ENCODE measurements around the gene MIPEP. TPM values are rescaled to one million over a fixed set of nuclear protein-coding genes. Genes with fewer than 3 reads are reported as not detected.
A peak's percentile ranks its signal among the peaks of the same experiment; 100 is the strongest.

MIPEP gene
- total RNA-seq, 1 donor from 2014 or later, result 19.6 TPM

DNA sequence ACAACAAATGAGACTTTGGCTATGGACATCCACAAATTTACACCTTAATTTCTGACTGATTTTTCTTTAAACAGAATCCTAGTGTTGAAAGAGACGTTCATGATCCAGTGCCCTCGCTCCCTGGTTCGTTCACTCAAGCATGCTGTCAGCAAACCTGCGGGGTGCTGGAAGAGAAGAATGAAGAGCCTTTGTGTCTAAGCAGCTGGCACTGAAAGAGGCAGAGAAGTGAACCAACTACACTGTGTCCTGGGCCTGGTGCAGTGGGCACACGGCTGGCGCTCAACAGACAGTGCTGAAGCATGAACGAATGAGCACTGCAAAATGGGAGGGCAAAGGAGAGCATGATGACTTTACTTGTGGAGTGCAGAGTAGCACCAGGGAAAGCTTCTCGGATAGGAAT lies 46.8 kb downstream of the MIPEP start:
- Mint-ChIP-seq H3K9me3 (no peaks in the 10 kb centered on the region), H3K27me3 (ENCODE audit: low read depth) (no peaks in the 10 kb centered on the region), H3K27ac (ENCODE audit: unreplicated experiment) (no peak overlapping the region), H3K4me1 (peaks cover 16% of the 10 kb centered on the region), H3K36me3 (ENCODE audit: low read depth) (peaks cover 4% of the 10 kb centered on the region), H3K4me3 (no peak overlapping the region)
- TF ChIP-seq, protein P1, sequence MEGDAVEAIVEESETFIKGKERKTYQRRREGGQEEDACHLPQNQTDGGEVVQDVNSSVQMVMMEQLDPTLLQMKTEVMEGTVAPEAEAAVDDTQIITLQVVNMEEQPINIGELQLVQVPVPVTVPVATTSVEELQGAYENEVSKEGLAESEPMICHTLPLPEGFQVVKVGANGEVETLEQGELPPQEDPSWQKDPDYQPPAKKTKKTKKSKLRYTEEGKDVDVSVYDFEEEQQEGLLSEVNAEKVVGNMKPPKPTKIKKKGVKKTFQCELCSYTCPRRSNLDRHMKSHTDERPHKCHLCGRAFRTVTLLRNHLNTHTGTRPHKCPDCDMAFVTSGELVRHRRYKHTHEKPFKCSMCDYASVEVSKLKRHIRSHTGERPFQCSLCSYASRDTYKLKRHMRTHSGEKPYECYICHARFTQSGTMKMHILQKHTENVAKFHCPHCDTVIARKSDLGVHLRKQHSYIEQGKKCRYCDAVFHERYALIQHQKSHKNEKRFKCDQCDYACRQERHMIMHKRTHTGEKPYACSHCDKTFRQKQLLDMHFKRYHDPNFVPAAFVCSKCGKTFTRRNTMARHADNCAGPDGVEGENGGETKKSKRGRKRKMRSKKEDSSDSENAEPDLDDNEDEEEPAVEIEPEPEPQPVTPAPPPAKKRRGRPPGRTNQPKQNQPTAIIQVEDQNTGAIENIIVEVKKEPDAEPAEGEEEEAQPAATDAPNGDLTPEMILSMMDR (conservative IDR thresholded peaks at IDR 0.05), result no peak
- no peak for DNase-seq (ENCODE audit: low read depth, low spot score)

DNA sequence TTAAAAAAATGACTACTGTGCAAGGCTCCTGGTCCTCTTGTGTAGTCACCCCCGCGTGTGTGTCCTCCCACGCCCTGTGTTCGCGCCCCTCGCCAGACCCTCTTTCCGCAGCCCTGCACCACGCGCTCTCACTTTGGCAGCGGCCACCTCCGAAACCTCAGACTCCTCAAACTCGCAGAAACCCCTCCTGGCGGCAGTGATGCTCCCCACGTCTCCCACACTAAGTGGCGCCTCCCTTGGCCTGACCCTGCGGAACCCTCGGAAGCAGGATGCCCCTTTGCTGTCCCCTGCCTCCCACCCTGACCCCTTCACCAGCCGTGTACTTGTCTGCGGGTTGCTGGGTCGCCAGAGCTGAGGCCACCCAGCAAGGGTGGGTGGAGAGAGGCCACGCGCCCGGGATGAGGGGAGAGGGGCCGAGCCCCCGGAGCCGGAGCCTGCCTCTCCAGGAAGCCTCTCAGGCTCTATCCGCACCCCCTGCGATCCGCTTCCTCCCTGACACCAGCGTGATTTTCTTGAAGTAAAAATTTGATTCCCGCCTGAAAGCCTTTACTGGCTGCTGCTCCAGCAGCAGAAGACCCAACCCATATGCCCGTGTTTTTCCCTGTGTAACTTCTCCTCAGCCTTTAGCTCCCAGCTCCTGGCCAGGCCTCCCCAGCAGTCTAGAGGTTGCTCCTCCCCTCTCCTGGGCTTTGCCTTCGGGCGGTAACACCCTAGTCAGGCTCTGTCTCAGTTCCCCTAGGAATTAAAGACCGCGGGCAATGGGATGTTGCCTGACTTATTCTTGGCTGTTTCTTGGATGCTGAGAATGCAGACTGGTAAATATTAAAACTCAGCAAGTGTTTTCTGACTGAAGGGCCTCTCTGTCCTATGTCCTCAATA lies 55.2 kb downstream of the MIPEP start:
- peaks cover 10% of the 10 kb centered on the region for H3K36me3 Mint-ChIP-seq (ENCODE audit: low read depth)
- H3K9me3 Mint-ChIP-seq, result peaks cover 2% of the 10 kb centered on the region
- H3K4me3 Mint-ChIP-seq, result no peak overlapping the region
- no peak for DNase-seq (ENCODE audit: low read depth, low spot score)
- H3K27me3 Mint-ChIP-seq (ENCODE audit: low read depth), result no peaks in the 10 kb centered on the region
- peaks cover 17% of the 10 kb centered on the region for H3K4me1 Mint-ChIP-seq
- H3K27ac Mint-ChIP-seq (ENCODE audit: unreplicated experiment), result peak overlapping the region; percentile 14
- TF ChIP-seq, protein P1 (conservative IDR thresholded peaks at IDR 0.05), result no peak

DNA sequence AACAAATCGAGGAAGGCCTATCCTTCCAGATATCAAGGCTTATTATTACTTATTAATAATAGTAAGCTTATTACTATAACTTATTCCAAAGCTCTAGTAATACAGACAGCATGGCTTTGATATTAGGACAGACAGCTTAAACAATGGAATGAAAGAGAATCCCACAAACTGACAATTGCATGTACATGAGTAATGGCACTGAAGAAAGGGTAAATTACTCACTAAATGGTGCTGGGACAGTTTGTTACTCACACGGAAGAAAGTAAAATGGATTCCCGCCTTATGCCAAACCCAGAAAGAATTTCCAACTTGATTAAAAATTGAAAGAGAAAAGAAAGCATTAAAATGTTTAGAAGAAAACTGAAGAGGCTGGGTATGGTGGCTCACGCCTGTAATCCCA lies 60.3 kb downstream of the MIPEP start:
- TF ChIP-seq, protein P1 (conservative IDR thresholded peaks at IDR 0.05), result no peak
- H3K4me1 Mint-ChIP-seq, result peaks cover 17% of the 10 kb centered on the region
- no peak overlapping the region for H3K27ac Mint-ChIP-seq (ENCODE audit: unreplicated experiment)
- no peak overlapping the region for H3K4me3 Mint-ChIP-seq
- peaks cover 3% of the 10 kb centered on the region for H3K9me3 Mint-ChIP-seq
- peaks cover 33% of the 10 kb centered on the region for H3K36me3 Mint-ChIP-seq (ENCODE audit: low read depth)
- H3K27me3 Mint-ChIP-seq (ENCODE audit: low read depth), result no peaks in the 10 kb centered on the region
- no peak for DNase-seq (ENCODE audit: low read depth, low spot score)

- TF ChIP-seq, protein P1 (conservative IDR thresholded peaks at IDR 0.05), result no peak
- Mint-ChIP-seq H3K27ac (ENCODE audit: unreplicated experiment) (no peak overlapping the region), H3K36me3 (ENCODE audit: low read depth) (peaks cover 30% of the 10 kb centered on the region), H3K4me1 (peaks cover 12% of the 10 kb centered on the region), H3K27me3 (ENCODE audit: low read depth) (no peaks in the 10 kb centered on the region), H3K9me3 (peaks cover 3% of the 10 kb centered on the region), H3K4me3 (no peak overlapping the region)
- DNase-seq (ENCODE audit: low read depth, low spot score), result no peak
Measured at GRCh38 chr13:23828086-23828485, 61.1 kb downstream of the MIPEP start.

DNA sequence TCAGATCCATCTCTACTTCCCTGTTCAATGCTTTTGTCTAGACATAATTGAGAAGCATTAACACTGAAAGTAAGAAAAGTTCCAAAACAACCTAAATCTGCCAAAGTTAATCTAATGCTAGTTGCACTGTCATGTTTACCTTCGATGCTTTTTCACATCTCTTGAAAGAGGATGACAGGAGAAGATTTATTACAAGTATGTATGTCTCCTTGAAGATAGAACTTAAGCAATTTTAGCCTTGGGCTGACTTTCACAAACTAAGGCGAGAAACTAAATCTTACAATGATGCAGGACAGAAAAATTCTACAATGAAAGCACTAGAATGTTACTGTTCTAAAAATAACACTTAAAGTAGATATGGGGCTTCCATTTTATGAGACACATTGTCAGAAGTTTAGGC lies 64.0 kb downstream of the MIPEP start:
- no peak overlapping the region for H3K27ac Mint-ChIP-seq (ENCODE audit: unreplicated experiment)
- H3K4me1 Mint-ChIP-seq, result peaks cover 7% of the 10 kb centered on the region
- TF ChIP-seq, protein P1 (conservative IDR thresholded peaks at IDR 0.05), result no peak
- no peak overlapping the region for H3K4me3 Mint-ChIP-seq
- H3K36me3 Mint-ChIP-seq (ENCODE audit: low read depth), result peaks cover 30% of the 10 kb centered on the region
- no peak for DNase-seq (ENCODE audit: low read depth, low spot score)
- no peaks in the 10 kb centered on the region for H3K27me3 Mint-ChIP-seq (ENCODE audit: low read depth)
- H3K9me3 Mint-ChIP-seq, result peaks cover 3% of the 10 kb centered on the region
